H1 (cell line): ENCODE data around the gene USP24. TPM values are rescaled to one million over a fixed set of nuclear protein-coding genes. Genes with fewer than 3 reads are reported as not detected.

ENCODE experiments used
- CTCF ChIA-PET: fragments of 300-600 bp; sonication (Branson Sonifier 250); formaldehyde crosslinking; loops from one replicate; lab custom pipeline; 2021; ENCODE audit not compliant: partially characterized antibody; lab: Charles Lee
- POLR2A ChIA-PET: fragments of 300-600 bp; sonication (Branson Sonifier 250); formaldehyde crosslinking; loops from one replicate; lab custom pipeline; 2021; ENCODE audit warnings: inconsistent platforms; ENCODE audit not compliant: partially characterized antibody; lab: Charles Lee
- DNase-seq, 2 experiments: peaks; one replicate each; pipeline versions ENCODE4 v3.0.0 to v3.0.0-alpha.2; 2010 to 2022; ENCODE audit warnings: low spot score in 2 of 2, low read depth in 1 of 2, mixed read lengths in 1 of 2
- FAIRE-seq: peaks from 2 replicates; lab custom pipeline; 2011; peaks lifted over from hg19 to GRCh38; lab: Jason Lieb, UNC
- H2AFZ ChIP-seq: 2 replicates; pipeline ENCODE4 v1.8.1; 2012; ENCODE audit warnings: low read length, inconsistent platforms
- H2AK5ac ChIP-seq: 2 replicates; pipeline ENCODE4 v1.6.1; 2013; ENCODE audit warnings: low read depth, low read length
- H2BK120ac ChIP-seq: replicated peaks from 2 replicates; pipeline ENCODE3; 2013; ENCODE audit warnings: low read depth, low read length, inconsistent platforms
- H2BK12ac ChIP-seq: 2 replicates; pipeline ENCODE4 v1.6.1; 2013; ENCODE audit warnings: low read depth, low read length
- H2BK15ac ChIP-seq: 2 replicates; pipeline ENCODE4 v1.6.1; 2013; ENCODE audit warnings: low read length
- H2BK20ac ChIP-seq: 2 replicates; pipeline ENCODE4 v1.6.1; 2013; ENCODE audit warnings: low read length
- H2BK5ac ChIP-seq: 2 replicates; pipeline ENCODE4 v1.6.1; 2013; ENCODE audit warnings: low read depth, low read length
- H3K14ac ChIP-seq: 2 replicates; pipeline ENCODE4 v1.6.1; 2013; ENCODE audit warnings: inconsistent platforms; ENCODE audit not compliant: insufficient read length
- H3K18ac ChIP-seq: 2 replicates; pipeline ENCODE4 v1.6.1; 2013; ENCODE audit warnings: low read length; ENCODE audit errors: extremely low read depth
- H3K23ac ChIP-seq: 2 replicates; pipeline ENCODE4 v1.6.1; 2013; ENCODE audit warnings: inconsistent platforms; ENCODE audit not compliant: insufficient read length
- H3K23me2 ChIP-seq: 2 replicates; pipeline ENCODE4 v1.6.1; 2013; ENCODE audit warnings: low read depth, low read length
- H3K27ac ChIP-seq: 2 replicates; pipeline ENCODE4 v1.6.1; 2011; ENCODE audit warnings: low read depth, low read length, inconsistent platforms
- H3K27me3 ChIP-seq, 4 experiments: replicated peaks in 1 of 4; 1 replicate in 1 of 4; 2 replicates in 3 of 4; pipeline versions ENCODE4 v1.6.1 to v1.8.1; 2011 to 2013; ENCODE audit warnings: low read length in 3 of 4, mild to moderate bottlenecking in 3 of 4, inconsistent platforms in 2 of 4, mixed read lengths in 2 of 4, moderate library complexity in 1 of 4; ENCODE audit not compliant: control insufficient read depth in 3 of 4, insufficient read depth in 3 of 4; ENCODE audit errors: extremely low read depth in 1 of 4
- H3K36me3 ChIP-seq, 4 experiments: 2 replicates each; pipeline versions ENCODE4 v1.6.1 to v1.8.1; 2011 to 2013; ENCODE audit warnings: mild to moderate bottlenecking in 4 of 4, low read length in 3 of 4, moderate library complexity in 2 of 4, control low read depth in 1 of 4, inconsistent platforms in 1 of 4; ENCODE audit not compliant: insufficient read depth in 4 of 4, control insufficient read depth in 2 of 4
- H3K4ac ChIP-seq: replicated peaks from 2 replicates; pipeline ENCODE3; 2013; ENCODE audit warnings: low read length, low read depth, mixed read lengths, inconsistent platforms; ENCODE audit not compliant: insufficient read length
- H3K4me1 ChIP-seq, 4 experiments: replicated peaks in 1 of 4; 1 replicate in 1 of 4; 2 replicates in 3 of 4; pipeline versions ENCODE4 v1.6.1 to v1.8.1; 2011 to 2013; ENCODE audit warnings: low read length in 3 of 4, inconsistent platforms in 2 of 4, mixed read lengths in 1 of 4; ENCODE audit not compliant: insufficient read depth in 4 of 4, control insufficient read depth in 3 of 4
- H3K4me2 ChIP-seq, 2 experiments: 2 replicates each; pipeline versions ENCODE4 v1.6.1 to v1.8.1; 2011 to 2013; ENCODE audit warnings: low read depth in 2 of 2, low read length in 2 of 2, control low read depth in 1 of 2, inconsistent platforms in 1 of 2, mild to moderate bottlenecking in 1 of 2; ENCODE audit not compliant: insufficient read depth in 1 of 2
- H3K4me3 ChIP-seq, 4 experiments: fragments of 200-600, 300-600 bp in 1 of 4; sonication (generic), shearing (Covaris generic), sonication (Bioruptor Twin) in 1 of 4; 2 replicates each; pipeline versions ENCODE4 v1.5.1 to v1.8.1; 2011 to 2016; ENCODE audit warnings: low read length in 4 of 4, low read depth in 3 of 4, control low read depth in 2 of 4, inconsistent platforms in 2 of 4, mild to moderate bottlenecking in 2 of 4, mixed read lengths in 1 of 4, moderate library complexity in 1 of 4; ENCODE audit not compliant: insufficient read depth in 2 of 4; ENCODE audit errors: extremely low read depth in 1 of 4
- H3K56ac ChIP-seq: replicated peaks from 2 replicates; pipeline ENCODE3; 2013; ENCODE audit warnings: low read depth, mild to moderate bottlenecking, mixed read lengths, low read length, inconsistent platforms; ENCODE audit not compliant: insufficient read length
- H3K79me1 ChIP-seq: 2 replicates; pipeline ENCODE4 v1.6.1; 2013; ENCODE audit warnings: low read depth, low read length, control low read depth
- H3K79me2 ChIP-seq, 2 experiments: 2 replicates each; pipeline versions ENCODE4 v1.6.1 to v1.8.1; 2012 to 2013; ENCODE audit warnings: low read length in 2 of 2, mild to moderate bottlenecking in 2 of 2, inconsistent platforms in 1 of 2; ENCODE audit not compliant: insufficient read depth in 2 of 2, control insufficient read depth in 1 of 2
- H3K9ac ChIP-seq, 4 experiments: replicated peaks in 1 of 4; 1 replicate in 1 of 4; 2 replicates in 3 of 4; pipeline versions ENCODE4 v1.6.1 to v1.8.1; 2011 to 2013; ENCODE audit warnings: low read depth in 3 of 4, low read length in 3 of 4, control low read depth in 2 of 4, mild to moderate bottlenecking in 2 of 4, moderate library complexity in 2 of 4, inconsistent platforms in 1 of 4; ENCODE audit errors: extremely low read depth in 1 of 4
- H3K9me3 ChIP-seq, 2 experiments: 2 replicates each; pipeline versions ENCODE4 v1.6.1 to v1.8.1; 2012 to 2013; ENCODE audit warnings: mild to moderate bottlenecking in 2 of 2, moderate library complexity in 2 of 2, control low read depth in 1 of 2, inconsistent platforms in 1 of 2, low read depth in 1 of 2, low read length in 1 of 2, mixed read lengths in 1 of 2; ENCODE audit not compliant: insufficient read depth in 2 of 2
- H4K20me1 ChIP-seq, 2 experiments: replicated peaks in 1 of 2; 2 replicates each; pipeline versions ENCODE3 to v1.8.1; 2011 to 2013; ENCODE audit warnings: inconsistent platforms in 2 of 2, low read length in 2 of 2, mild to moderate bottlenecking in 1 of 2; ENCODE audit not compliant: insufficient read depth in 2 of 2, control insufficient read depth in 1 of 2
- H4K5ac ChIP-seq: 2 replicates; pipeline ENCODE4 v1.6.1; 2013; ENCODE audit warnings: low read length, low read depth, mixed read lengths, inconsistent platforms; ENCODE audit not compliant: insufficient read length
- H4K8ac ChIP-seq: 2 replicates; pipeline ENCODE4 v1.8.0; 2013; ENCODE audit warnings: mild to moderate bottlenecking, moderate library complexity, low read length, inconsistent platforms; ENCODE audit not compliant: insufficient read depth; ENCODE audit errors: extremely low read depth
- H4K91ac ChIP-seq: replicated peaks from 2 replicates; pipeline ENCODE3; 2013; ENCODE audit warnings: low read length, mixed read lengths, inconsistent platforms; ENCODE audit not compliant: insufficient read length
- CTCF ChIP-seq, 3 experiments: IDR thresholded peaks; 1 replicate in 2 of 3; 2 replicates in 1 of 3; pipeline versions ENCODE4 v1.5.1 to v1.6.1; 2011; ENCODE audit warnings: low read length in 3 of 3, mild to moderate bottlenecking in 3 of 3, inconsistent platforms in 2 of 3, low read depth in 1 of 3, moderate library complexity in 1 of 3; ENCODE audit not compliant: insufficient read depth in 1 of 3; ENCODE audit errors: control extremely low read depth in 1 of 3
- EP300 ChIP-seq, 2 experiments: IDR thresholded peaks; 1 replicate in 1 of 2; 2 replicates in 1 of 2; pipeline ENCODE4 v1.6.1; 2011 to 2012; ENCODE audit warnings: low read depth in 2 of 2, low read length in 2 of 2, mild to moderate bottlenecking in 2 of 2, borderline replicate concordance in 1 of 2, inconsistent platforms in 1 of 2, moderate library complexity in 1 of 2
- KDM1A ChIP-seq: fragments of 200-600, 300-600 bp; sonication (generic); IDR thresholded peaks from 2 replicates; pipeline ENCODE4 v1.7.1; 2016; ENCODE audit warnings: mild to moderate bottlenecking, low read length, borderline replicate concordance
- NRF1 ChIP-seq: IDR thresholded peaks from 2 replicates; pipeline ENCODE4 v1.6.1; 2011; ENCODE audit warnings: mild to moderate bottlenecking, low read depth, low read length, improper control_type of control experiment
- PHF8 ChIP-seq: fragments of 200-600 bp; sonication (generic); conservative IDR thresholded peaks from 2 replicates; pipeline ENCODE4 v1.7.1; 2012; ENCODE audit warnings: low read depth, mild to moderate bottlenecking, inconsistent platforms, low read length, moderate library complexity
- RAD21 ChIP-seq, 2 experiments: IDR thresholded peaks in 1 of 2; conservative IDR thresholded peaks in 1 of 2; 2 replicates each; pipeline ENCODE4 v1.6.1; 2011; ENCODE audit warnings: low read depth in 2 of 2, low read length in 2 of 2, improper control_type of control experiment in 1 of 2, inconsistent platforms in 1 of 2, mild to moderate bottlenecking in 1 of 2, moderate library complexity in 1 of 2
- SP4 ChIP-seq: IDR thresholded peaks from 2 replicates; pipeline ENCODE4 v1.6.1; 2012; ENCODE audit warnings: low read length, inconsistent platforms
- SRF ChIP-seq: IDR thresholded peaks from 2 replicates; pipeline ENCODE4 v1.6.1; 2011; ENCODE audit warnings: mild to moderate bottlenecking, low read depth, low read length, moderate library complexity
- TBP ChIP-seq: IDR thresholded peaks from 2 replicates; pipeline ENCODE4 v1.6.1; 2011; ENCODE audit warnings: low read depth, low read length, improper control_type of control experiment
- whole genome bisulfite sequencing, 2 experiments: shearing (Covaris generic) in 1 of 2; methylation state at CpG; one replicate each; pipeline versions ENCODE4 v1.1.6 to v1.1.7; 2013 to 2015; ENCODE audit warnings: low lambda C conversion rate in 2 of 2, mixed read lengths in 2 of 2, inconsistent platforms in 1 of 2, low coverage in 1 of 2, missing lambda C conversion rate in 1 of 2; ENCODE audit not compliant: insufficient replicate concordance in 2 of 2, insufficient coverage in 1 of 2, insufficient read length in 1 of 2; ENCODE audit errors: extremely low coverage in 1 of 2, missing lambda C conversion rate in 1 of 2; 5-methylcytosine and 5-hydroxymethylcytosine counted together
- polyA plus RNA-seq, 7 experiments: library from polyadenylated mRNA; depleted of rRNA in 3 of 7; stranded (reverse) in 5 of 7; unstranded in 2 of 7; fragments of >200 nt in 5 of 7; fragments of 200-250 nt in 2 of 7; gene quantifications; 1 replicate in 5 of 7; 2 replicates in 1 of 7; 4 replicates in 1 of 7; pipeline versions ENCODE4 v1.2.1 to v1.2.3, GENCODE V29; 2011 to 2013; ENCODE audit warnings: missing spikeins in 2 of 7, mixed read lengths in 2 of 7
- total RNA-seq: library from RNA; stranded (reverse); fragmentation: NEBNext Ultra II Directional; extraction: Animal tissue kit (Norgen Biotek cat#: 25700); gene quantifications from 2 replicates; pipeline ENCODE4 v1.2.1, GENCODE V29; 2021

USP24 gene
- total and polyA plus RNA-seq, 2 of the 8 experiments (the other 6 are each of a cell fraction or from before 2014, with no cell fraction given), result 11.1 to 34.6 TPM

DNA sequence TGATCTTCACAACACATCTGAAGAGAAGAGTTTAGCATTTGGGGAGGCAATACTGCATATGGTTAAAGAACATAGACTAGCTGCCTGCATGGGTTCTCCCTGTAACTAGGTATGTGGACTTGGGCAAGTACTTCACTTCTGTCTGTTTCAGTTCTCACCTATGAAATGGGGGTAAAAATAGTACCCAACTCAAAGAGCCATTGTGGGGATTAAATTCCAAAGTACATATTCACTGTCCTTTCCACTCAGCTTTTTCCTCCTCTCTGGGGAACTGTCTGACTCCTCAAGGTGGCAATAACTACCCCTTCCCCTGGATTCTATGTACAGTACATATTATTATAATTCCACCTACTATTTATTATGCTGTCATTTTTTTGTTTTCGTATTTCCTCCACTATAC lies 44.7 kb downstream of the USP24 start:
- Histone ChIP-seq H3K23ac (no peak overlapping the region), H3K4ac (no peak overlapping the region), H2AFZ (no peak overlapping the region), H2BK12ac (no peak overlapping the region), H3K14ac (no peak overlapping the region), H2BK20ac (no peak overlapping the region), H4K20me1 (no peaks in the 10 kb centered on the region), H3K79me2 (no peaks in the 10 kb centered on the region), H2BK120ac (no peak overlapping the region), H3K27ac (no peak overlapping the region), H3K4me2 (no peak overlapping the region), H2AK5ac (no peak overlapping the region), H3K79me1 (no peaks in the 10 kb centered on the region), H3K18ac (no peak overlapping the region), H3K9me3 (no peaks in the 10 kb centered on the region), H3K56ac (no peak overlapping the region), H3K4me3 (no peak overlapping the region), H3K4me1 (peaks cover 0 to 6% (median 0%) of the 10 kb centered on the region in 4 experiments; a peak in 3 of 7 replicates), H4K91ac (no peak overlapping the region), H2BK15ac (no peak overlapping the region), H2BK5ac (no peak overlapping the region), H3K27me3 (no peaks in the 10 kb centered on the region), H3K36me3 (peaks cover 0 to 15% (median 5%) of the 10 kb centered on the region in 4 experiments; a peak in 3 of 8 replicates), H4K8ac (no peak overlapping the region), H4K5ac (no peak overlapping the region), H3K23me2 (no peaks in the 10 kb centered on the region), H3K9ac (no peak overlapping the region)
- FAIRE-seq (no peak), DNase-seq (no peak)
- ChIA-PET CTCF (interaction anchor here (0.9 to 1.2 kb wide), 2 partner anchors 107 to 168 kb away, joined by 3 read pairs; no protein-coding TSS in a partner anchor), POLR2A (no interaction called here)
- 87% methylated on average over 1 of the region's 1 CpG; no CpG with 5 or more reads in 1 of the 2 experiments for WGBS, 2 experiments
- TF ChIP-seq NRF1, result no peak
- TF ChIP-seq CTCF (IDR thresholded peaks at IDR 0.05; ENCODE audit: control extremely low read depth in 1 of 3, insufficient read depth in 1 of 3, low read depth in 1 of 3, low read length in 3 of 3), result no peak
- TF ChIP-seq EP300 (IDR thresholded peaks at IDR 0.05; ENCODE audit: borderline replicate concordance in 1 of 2, low read depth in 2 of 2, low read length in 2 of 2), result no peak
- no peak for TF ChIP-seq KDM1A
- no peak for TF ChIP-seq RAD21 (IDR thresholded peaks at IDR 0.05 in 1 of 2, conservative IDR thresholded peaks at IDR 0.05 in 1 of 2; ENCODE audit: low read depth in 2 of 2, low read length in 2 of 2)
- TF ChIP-seq TBP, result no peak
- no peak for TF ChIP-seq PHF8
- TF ChIP-seq SP4, result no peak
- no peak for TF ChIP-seq SRF
